DMS114 treated with DMSO at 0.1 percent for 48 hours (cell line): ENCODE data around the gene TRAF3.
"Not testable (repeated sequence)": the region's sequence is repeated elsewhere in the genome, so short reads cannot be mapped to it uniquely, and the experiment has no call there.

Experiments used
- DNase-seq: peaks from one replicate; lab custom pipeline; 2025; ENCODE audit not compliant: unreplicated experiment; lab: John Stamatoyannopoulos, UW

The TRAF3 gene

GRCh38 chr14:102751088-102751487 lies 26.2 kb upstream of the TRAF3 start:
- no peak for DNase-seq

GRCh38 chr14:102752239-102752847 lies 24.9 kb upstream of the TRAF3 start:
- no peak for DNase-seq

DNA sequence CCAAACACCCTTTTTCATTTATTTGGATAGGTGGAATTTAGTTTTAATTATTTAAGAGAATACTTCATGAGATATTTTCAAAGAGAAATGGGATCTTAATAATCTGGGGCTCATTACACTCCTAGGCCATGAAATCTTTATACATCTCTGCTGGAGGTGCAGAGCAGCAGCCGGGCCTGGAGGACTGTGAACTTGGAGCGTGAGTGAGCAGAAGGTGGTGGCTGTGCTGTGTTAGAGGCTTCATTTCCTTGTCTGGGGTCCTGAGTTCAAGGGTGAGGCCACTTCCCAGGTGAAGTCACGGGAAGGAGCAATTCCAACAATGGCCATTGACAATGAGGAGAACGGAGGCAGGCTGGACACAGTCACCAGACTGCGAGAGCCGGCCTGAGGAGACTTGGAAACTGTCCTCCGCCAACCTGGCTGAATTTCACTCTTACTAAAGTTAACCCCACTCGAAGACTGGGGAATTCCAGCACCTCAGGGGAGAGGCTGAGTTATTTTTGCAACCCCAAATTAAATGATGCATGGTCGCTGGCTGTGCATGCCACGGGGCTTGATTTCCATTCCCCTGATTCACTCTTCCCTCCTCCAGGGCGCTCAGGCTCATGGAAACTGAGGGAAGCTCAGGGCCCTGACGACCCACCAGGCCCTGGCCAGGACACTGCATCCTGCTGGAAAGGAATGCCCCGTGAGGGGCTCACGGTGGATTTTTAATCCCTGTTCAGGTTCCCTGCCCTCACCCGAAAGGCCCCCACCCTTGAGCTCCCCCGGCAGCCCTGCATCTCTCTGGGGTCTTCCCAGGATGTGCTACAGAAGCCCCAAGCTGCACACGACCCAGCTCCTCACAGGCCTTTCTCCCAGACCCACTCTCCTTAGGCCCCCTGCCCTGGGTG lies 22.6 kb upstream of the TRAF3 start:
- DNase-seq, result no peak

DNA sequence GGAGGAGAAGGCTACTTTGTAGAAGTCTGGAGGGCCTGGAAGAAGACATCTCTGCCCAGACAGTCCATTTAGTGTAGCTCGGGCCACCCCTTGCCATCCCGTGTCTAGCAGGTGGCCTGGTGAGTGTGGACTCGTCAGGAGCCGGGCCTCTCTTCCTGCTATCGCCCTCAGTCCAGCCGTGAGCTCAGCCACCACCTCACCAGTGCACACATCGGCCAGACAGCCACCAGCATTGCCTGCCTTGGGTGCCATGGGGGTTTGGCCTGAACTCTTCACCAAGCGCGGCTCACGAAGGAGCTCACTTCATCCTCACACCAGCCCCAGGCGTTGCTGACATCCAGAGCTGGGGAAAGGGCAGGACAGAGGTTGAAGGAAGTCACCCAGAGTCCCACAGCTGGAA lies 19.6 kb upstream of the TRAF3 start:
- DNase-seq, result no peak

DNA sequence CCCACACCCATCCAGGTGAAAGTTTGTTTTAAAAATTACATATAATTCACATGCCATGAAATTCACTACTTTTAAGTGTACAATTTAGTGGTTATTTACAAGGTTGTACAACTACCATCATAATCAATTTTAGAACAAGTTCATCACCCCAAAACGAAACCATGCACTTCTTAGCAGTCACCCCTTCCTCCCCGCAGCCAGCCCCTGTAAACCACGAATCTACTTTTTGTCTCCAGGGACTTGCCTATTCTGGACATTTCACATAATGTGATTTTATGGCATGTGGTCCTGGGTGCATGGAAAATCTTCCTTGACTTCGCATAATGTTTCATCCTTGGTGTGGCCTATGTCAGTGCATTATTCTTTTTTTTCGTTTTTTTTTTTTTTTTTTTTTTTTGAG lies 19.2 kb upstream of the TRAF3 start:
- no peak for DNase-seq

DNA sequence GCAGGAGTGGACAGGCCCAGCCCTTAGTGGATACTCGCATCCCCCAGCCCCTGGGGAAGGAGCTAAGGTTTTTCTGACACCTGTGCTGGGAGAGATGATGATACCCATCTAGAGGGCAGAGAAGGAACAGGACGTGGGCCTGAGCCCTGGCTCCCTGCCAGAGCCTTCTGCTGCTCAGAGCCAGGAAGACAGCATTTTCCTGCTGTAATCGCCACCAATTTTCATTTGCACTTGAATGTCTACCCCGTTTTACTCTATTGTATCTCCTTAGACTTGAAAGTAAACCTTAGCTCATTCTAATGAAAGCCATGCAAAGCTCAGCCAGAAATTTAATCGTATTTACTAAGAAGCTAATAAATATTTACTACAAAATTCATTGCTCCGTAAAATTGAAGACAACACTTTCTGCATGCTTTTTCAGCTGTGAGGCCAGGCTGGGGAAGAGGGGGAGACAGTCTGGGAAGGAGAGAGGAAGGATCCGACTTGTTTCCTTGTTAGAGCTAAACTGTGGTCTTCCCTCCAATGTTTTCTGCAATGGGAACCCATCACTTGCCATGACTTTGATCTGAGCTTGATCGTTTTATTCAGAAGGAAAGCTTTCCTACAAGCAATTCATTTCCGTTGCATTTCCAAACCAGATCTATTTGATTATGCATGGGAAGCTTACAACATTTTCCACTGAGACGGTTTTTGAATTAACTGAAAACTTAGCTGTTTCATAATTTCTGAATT lies 17.6 kb upstream of the TRAF3 start:
- DNase-seq, result no peak

GRCh38 chr14:102760496-102761193 lies 16.6 kb upstream of the TRAF3 start:
- no peak for DNase-seq

- no peak for DNase-seq
These were observed 16.0 kb upstream of the TRAF3 start for GRCh38 chr14:102761206-102761605.

- DNase-seq, result no peak
These were observed 13.0 kb upstream of the TRAF3 start for GRCh38 chr14:102764220-102764671.

DNA sequence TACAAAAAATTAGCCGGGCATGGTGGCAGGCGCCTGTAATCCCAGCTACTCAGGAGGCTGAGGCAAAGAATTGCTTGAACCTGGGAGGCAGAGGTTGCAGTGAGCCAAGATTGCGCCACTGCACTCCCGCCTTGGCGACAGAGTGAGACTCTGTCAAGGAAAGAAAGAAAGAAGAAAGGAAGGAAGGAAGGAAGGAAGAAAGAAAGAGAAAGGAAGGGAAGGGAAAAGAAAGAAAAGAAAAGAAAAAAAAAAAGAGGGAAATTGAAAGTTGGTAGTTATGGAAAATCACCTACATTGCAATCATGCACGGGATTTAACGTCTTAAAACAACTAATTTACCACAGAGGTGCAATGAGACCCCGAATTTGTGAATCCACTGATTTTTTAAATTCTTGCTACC lies 11.5 kb upstream of the TRAF3 start:
- not testable (repeated sequence) for DNase-seq

DNA sequence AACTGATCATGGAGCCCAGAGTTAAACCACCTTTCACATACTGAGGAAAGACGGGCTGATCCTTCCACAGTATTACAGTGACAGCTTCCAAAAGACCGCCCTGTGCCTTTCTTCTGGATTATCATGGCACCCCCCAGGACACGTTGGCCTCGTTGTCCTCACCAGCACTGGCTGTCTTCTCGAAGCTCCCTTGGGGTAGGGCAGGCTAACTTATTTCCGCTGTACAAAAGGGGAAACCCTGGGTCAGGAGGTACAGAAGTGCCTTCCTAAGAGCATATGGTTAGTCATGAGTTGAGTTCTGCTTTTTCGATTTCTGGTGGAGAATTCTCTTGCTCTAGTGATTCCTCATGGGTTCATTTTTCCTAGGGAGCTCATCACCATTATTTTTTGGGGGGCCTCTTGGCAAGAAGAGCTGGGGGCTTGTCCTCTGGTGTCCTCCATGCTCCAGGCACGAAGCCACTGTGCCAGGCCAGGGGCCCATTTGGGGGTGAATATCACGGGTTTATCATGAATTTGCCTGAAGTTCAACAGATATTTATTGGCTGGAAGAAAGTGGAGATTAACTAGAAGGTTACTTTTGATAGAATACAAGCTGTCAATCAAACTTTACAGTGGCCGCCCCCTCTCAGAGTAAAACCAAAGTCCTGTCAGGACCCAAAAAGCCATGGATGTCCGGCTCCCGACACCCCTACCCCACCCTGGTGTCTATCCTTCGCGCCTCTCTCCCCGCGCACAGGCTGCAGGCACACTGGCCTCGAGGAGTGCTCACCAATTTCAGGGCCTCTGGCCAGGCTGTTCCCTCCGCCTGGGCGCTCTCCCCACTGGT lies 8.8 kb upstream of the TRAF3 start:
- no peak for DNase-seq

- DNase-seq, result no peak
These were observed 8.3 kb upstream of the TRAF3 start for GRCh38 chr14:102769049-102769327.

DNA sequence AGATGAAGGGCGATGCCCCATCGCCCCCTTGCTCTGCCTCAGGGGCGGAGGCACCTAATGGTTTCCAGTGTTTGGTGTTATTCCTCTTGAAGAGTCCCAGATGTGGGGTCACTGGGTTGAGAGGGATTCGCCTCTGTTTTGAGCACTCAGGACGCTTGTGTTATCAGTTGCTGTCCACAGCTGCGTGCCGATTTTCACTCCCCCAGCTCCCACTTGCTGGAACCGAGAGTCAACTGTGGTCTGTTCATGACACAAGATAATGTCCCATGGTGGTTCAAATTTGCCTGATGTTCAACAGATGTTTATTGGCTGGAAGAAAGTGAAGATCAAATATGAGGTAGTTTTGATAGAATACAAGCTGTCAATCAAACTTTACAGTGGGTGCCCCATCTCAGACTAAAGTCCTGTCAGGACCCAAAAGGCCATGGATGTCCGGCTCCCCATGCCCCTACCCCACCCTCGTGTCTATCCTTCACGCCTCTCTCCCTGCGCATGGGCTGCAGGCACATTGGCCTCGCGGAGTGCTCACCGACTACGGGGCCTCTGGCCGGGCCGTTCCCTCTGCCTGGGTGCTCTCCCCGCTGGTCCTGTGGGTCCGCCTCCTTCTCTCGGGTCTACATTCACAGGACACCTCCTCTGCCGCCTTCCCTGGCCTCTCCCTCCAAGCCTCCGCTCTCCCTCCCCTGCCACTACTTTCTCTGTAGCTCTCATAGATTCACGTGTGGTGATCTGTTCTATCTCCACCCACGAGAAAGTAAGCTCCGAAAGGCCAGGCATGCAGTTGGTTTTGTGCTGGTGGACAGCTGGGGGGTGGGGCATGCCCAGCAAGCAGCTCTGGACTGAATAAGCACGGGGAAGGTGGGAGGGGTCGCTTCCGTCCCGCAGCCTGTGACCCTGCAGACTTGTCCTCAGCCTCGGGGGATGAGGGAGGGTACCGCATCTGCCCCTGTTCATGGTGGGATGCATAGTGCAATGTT lies 6.8 kb upstream of the TRAF3 start:
- DNase-seq, result no peak

DNA sequence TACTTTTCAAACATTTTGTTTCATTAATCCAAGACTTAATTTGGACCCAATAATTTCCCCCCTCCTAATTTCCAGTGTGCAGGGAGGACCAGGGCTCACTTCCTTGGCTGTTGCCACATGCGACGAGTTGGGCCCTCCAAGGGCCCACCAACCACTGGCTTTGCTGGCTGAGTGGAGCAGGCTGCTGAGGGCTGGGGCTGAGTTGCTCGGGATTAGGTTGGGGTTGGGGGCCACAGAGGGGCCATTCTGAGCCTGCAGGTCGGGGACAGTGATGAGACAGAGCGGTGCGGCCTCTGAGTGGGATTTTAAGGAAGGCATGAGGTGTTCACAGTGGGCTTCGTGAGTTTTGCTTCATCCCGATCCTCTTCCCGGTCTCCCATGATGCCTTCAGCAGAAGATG lies 6.1 kb upstream of the TRAF3 start:
- no peak for DNase-seq

DNA sequence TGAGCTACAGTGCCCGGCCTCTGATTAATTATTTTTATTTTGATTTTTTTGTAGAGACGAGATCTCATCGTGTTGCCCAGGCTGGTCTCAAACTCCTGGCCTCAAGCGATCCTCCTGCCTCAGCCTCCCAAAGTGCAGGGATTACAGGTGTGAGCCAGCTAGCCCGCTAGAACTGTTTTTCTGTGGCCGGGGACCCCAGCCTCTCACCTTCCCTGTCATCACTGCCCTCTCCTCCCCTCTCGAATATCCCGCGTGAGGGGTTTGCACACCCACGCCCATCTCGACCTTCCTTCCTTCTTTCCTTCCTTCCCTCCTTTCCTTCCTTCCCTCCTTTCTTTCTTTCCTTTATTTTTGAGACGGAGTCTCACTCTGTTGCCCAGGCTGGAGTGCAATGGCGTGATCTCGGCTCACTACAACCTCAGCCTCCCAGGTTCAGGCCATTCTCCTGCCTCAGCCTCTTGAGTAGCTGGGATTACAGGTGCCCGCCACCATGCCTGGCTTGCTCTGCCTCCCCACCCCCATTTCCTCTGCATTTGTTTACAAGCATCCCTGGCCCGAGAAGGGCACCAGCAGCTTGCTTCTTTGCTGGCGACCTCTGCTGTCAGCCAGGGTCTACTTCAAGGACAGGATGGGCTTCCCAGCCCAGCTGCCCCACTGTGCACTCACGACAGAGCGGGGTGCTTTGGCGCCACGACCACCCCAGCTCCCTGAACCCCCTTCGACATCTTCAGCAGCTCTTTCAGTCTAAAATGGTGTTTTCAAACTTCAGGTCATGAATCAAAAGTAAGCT lies 4.3 kb upstream of the TRAF3 start:
- no peak for DNase-seq

- peak; percentile 74 for DNase-seq
These were observed 2.7 kb upstream of the TRAF3 start for GRCh38 chr14:102774391-102775153.

GRCh38 chr14:102775855-102776760 lies 1.1 kb upstream of the TRAF3 start:
- DNase-seq, result no peak
